MCF 10A (cell line): ENCODE measurements around the gene DNM3. TPM values are rescaled to one million over a fixed set of nuclear protein-coding genes. Genes with fewer than 3 reads are reported as not detected.

ENCODE experiments used
- BruUV-seq: library from RNA; stranded (reverse); fragments of 400-500 nt; replicated peaks from 2 replicates; lab custom pipeline; 2021; lab: Mats Ljungman, UMichigan
- CTCF ChIA-PET: fragments of 300-600 bp; sonication (Branson Sonifier 250); formaldehyde crosslinking; extraction: SDS; loops from one replicate; lab custom pipeline; 2021; ENCODE audit warnings: antibody characterized with exemption, inconsistent platforms; lab: Yijun Ruan, JAX
- POLR2A ChIA-PET: fragments of 300-600, 350-650 bp; sonication (Branson Sonifier 250); formaldehyde crosslinking; extraction: SDS; loops from one replicate; lab custom pipeline; 2020; ENCODE audit warnings: antibody characterized with exemption, inconsistent platforms; lab: Yijun Ruan, JAX
- DNase-seq: peaks from one replicate; pipeline ENCODE4 v3.0.0-alpha.2; 2018; ENCODE audit not compliant: unreplicated experiment
- H3K27ac Mint-ChIP-seq: one replicate; pipeline ENCODE4 v1.8.0; 2022; ENCODE audit warnings: mild to moderate bottlenecking, low read depth, mixed read lengths; ENCODE audit not compliant: unreplicated experiment
- H3K27me3 Mint-ChIP-seq: one replicate; pipeline ENCODE4 v1.8.0; 2022; ENCODE audit warnings: mixed read lengths; ENCODE audit not compliant: insufficient read depth, unreplicated experiment
- H3K36me3 Mint-ChIP-seq: one replicate; pipeline ENCODE4 v1.8.0; 2022; ENCODE audit warnings: mild to moderate bottlenecking, moderate library complexity, mixed read lengths; ENCODE audit not compliant: insufficient read depth, unreplicated experiment
- H3K4me1 Mint-ChIP-seq: one replicate; pipeline ENCODE4 v1.8.0; 2022; ENCODE audit warnings: mixed read lengths; ENCODE audit not compliant: insufficient read depth, unreplicated experiment
- H3K4me3 Mint-ChIP-seq: one replicate; pipeline ENCODE4 v1.8.0; 2022; ENCODE audit warnings: mild to moderate bottlenecking, moderate library complexity, mixed read lengths; ENCODE audit not compliant: unreplicated experiment
- H3K9me3 Mint-ChIP-seq: one replicate; pipeline ENCODE4 v1.8.0; 2022; ENCODE audit warnings: mixed read lengths; ENCODE audit not compliant: unreplicated experiment
- CTCF ChIP-seq: fragments of 200-600 bp; IDR thresholded peaks from one replicate; pipeline ENCODE4 v1.8.0; 2022; ENCODE audit warnings: antibody characterized with exemption, mild to moderate bottlenecking; ENCODE audit not compliant: unreplicated experiment
- intact Hi-C: fragments of 100-400 bp; cut with micrococcal nuclease; formaldehyde crosslinking; loops from 2 replicates; pipeline ENCODE4 v1.14.1; 2022
- total RNA-seq: library from RNA; stranded (reverse); gene quantifications from 2 replicates; pipeline ENCODE4 v1.2.3, GENCODE V29; 2022

The DNM3 gene
- total RNA-seq, 1 experiment from 2014 or later: 0.68 TPM

- Mint-ChIP-seq H3K9me3 (no peaks in the 10 kb centered on the region), H3K36me3 (no peaks in the 10 kb centered on the region), H3K27ac (peak overlapping the region; percentile 95), H3K4me3 (no peak overlapping the region), H3K4me1 (peaks cover 21% of the 10 kb centered on the region), H3K27me3 (no peaks in the 10 kb centered on the region)
- ChIA-PET POLR2A (interaction anchor here (0.9 to 1.6 kb wide), 3 partner anchors 12 to 158 kb away, joined by 3 to 5 read pairs (median 5); no protein-coding TSS in a partner anchor), CTCF (interaction anchor here (0.6 to 1.3 kb wide), 5 partner anchors 33 to 101 kb away, joined by 3 to 5 read pairs (median 4); no protein-coding TSS in a partner anchor)
- DNase-seq: no peak
- intact Hi-C loops: no loop called here
- no peak for TF ChIP-seq CTCF
- no TSS peak for BruUV-seq
Measured at GRCh38 chr1:171901245-171901644, 59.9 kb downstream of the DNM3 start.

GRCh38 chr1:171902527-171902926 is 61.2 kb downstream of the DNM3 start:
- Mint-ChIP-seq H3K27me3 (no peaks in the 10 kb centered on the region), H3K4me3 (peak overlapping the region; percentile 45)
- DNase-seq: peak; percentile 27

GRCh38 chr1:171904778-171905450 is 63.6 kb downstream of the DNM3 start:
- peak; percentile 29 for DNase-seq
- BruUV-seq: no TSS peak
- ChIA-PET CTCF (interaction anchor here (0.9 to 2.8 kb wide), 10 partner anchors 10 to 109 kb away, joined by 3 to 11 read pairs (median 4); no protein-coding TSS in a partner anchor), POLR2A (interaction anchor here (0.7 to 1.4 kb wide), 3 partner anchors 11 to 87 kb away, joined by 3 to 5 read pairs (median 3); no protein-coding TSS in a partner anchor)
- Mint-ChIP-seq H3K4me1 (peaks cover 13% of the 10 kb centered on the region), H3K27ac (peak overlapping the region; percentile 13), H3K4me3 (no peak overlapping the region), H3K27me3 (no peaks in the 10 kb centered on the region), H3K9me3 (no peaks in the 10 kb centered on the region), H3K36me3 (no peaks in the 10 kb centered on the region)
- no peak for TF ChIP-seq CTCF
- intact Hi-C loops: no loop called here

More at GRCh38 chr1:171902527-171902926, 61.2 kb downstream of the DNM3 start:
- TF ChIP-seq CTCF: no peak
- Mint-ChIP-seq H3K4me1 (peaks cover 21% of the 10 kb centered on the region), H3K36me3 (no peaks in the 10 kb centered on the region), H3K9me3 (no peaks in the 10 kb centered on the region), H3K27ac (peak overlapping the region; percentile 95)
- ChIA-PET POLR2A (interaction anchor here (1.5 to 1.6 kb wide), 2 partner anchors 98 to 160 kb away, joined by 3 to 5 read pairs; no protein-coding TSS in a partner anchor), CTCF (interaction anchor here (0.7 kb wide), 1 partner anchor 1500 kb away, joined by 3 read pairs; no protein-coding TSS in a partner anchor)
- intact Hi-C loops: no loop called here
- BruUV-seq: no TSS peak

- no peak for TF ChIP-seq CTCF
- no peak for DNase-seq
- H3K4me1 Mint-ChIP-seq: peaks cover 2% of the 10 kb centered on the region
- intact Hi-C loops: no loop called here
- POLR2A ChIA-PET: interaction anchor here (1.1 kb wide), 1 partner anchor 11 kb away, joined by 3 read pairs; no protein-coding TSS in a partner anchor
- H3K27me3 Mint-ChIP-seq: no peaks in the 10 kb centered on the region
- no peaks in the 10 kb centered on the region for H3K36me3 Mint-ChIP-seq
- CTCF ChIA-PET: interaction anchor here (0.6 to 6.6 kb wide), 5 partner anchors 11 to 109 kb away, joined by 3 to 39 read pairs (median 5); no protein-coding TSS in a partner anchor
- no peak overlapping the region for H3K4me3 Mint-ChIP-seq
- no TSS peak for BruUV-seq
- no peak overlapping the region for H3K27ac Mint-ChIP-seq
- no peaks in the 10 kb centered on the region for H3K9me3 Mint-ChIP-seq
Measured at GRCh38 chr1:171909711-171910110, 68.4 kb downstream of the DNM3 start.
